HG03159 (cell line): ENCODE measurements around the gene CDH12.

ENCODE experiments used
- ATAC-seq: cut with Tn5 transposase; IDR thresholded peaks from one replicate; pipeline ENCODE4 v1.9.1; 2021; ENCODE audit warnings: mild to moderate bottlenecking, moderate library complexity; ENCODE audit not compliant: unreplicated experiment

The CDH12 gene

DNA sequence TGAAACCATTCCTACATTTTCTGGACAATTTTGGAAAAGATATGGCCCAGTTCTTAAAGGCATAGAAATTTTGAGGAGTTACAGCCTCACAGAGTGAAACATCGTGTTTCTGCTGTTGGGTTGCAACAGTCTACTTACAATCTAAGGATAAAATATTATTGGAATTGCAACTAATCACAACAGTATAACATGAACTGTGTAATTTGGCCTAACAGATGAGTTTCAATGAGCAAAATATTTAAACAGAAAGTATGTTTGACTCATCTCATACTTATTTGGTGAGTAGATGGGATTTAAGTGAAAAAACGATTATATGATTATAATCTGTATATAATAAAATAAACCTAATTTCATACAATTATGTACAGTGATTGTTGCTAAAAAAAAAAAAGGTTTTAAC lies 1061.8 kb downstream of the CDH12 start:
- no peak for ATAC-seq

- ATAC-seq: no peak
Measured at GRCh38 chr5:21784487-21784886, 1068.7 kb downstream of the CDH12 start.

DNA sequence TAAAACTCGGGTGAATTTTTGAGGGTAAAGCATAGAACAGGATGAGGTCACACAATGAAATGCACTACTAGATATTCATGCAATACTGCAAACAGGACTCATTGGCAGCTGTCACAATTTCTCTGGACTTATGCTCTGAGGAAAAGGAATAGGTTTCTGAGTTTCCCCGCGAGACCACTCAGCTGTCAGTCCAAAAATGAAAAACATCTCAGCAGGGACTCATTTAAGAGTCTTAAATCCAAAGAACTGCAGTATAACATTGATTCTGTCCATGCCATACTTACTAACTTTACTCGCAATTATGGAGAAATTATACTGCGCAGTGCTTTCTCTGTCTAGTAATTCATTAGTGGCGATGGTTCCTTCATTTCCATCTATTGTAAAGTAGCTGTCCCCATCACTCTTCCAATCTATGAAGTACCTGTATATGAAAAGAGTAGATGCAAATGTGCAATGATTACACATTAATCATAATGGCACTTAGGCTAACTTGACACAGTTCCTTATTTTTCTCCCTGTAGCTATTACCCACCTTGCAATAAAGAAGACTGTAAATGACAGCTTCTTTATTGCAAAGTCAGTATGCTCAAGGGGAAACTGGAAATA lies 1070.0 kb downstream of the CDH12 start:
- no peak for ATAC-seq

GRCh38 chr5:21776466-21776865 lies 1076.7 kb downstream of the CDH12 start:
- ATAC-seq: no peak

- no peak for ATAC-seq
Measured at GRCh38 chr5:21774801-21775200, 1078.3 kb downstream of the CDH12 start.

DNA sequence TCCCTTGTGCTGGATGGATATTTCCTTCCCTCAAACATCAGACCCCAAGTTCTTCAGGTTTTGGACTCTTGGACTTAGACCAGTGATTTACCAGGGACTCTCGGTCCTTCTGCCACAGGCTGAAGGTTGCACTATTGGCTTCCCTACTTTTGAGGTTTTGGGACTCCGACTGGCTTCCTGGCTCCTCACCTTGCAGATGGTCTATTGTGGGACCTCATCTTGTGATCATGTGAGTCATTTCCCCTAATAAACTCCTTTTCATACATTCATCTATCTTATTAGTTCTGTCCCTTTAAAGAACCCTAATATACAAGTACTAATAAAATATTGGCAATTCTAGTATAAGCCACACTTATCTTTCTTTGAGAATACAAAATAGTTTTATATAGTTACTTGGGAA lies 1078.9 kb downstream of the CDH12 start:
- ATAC-seq: no peak

- no peak for ATAC-seq
Measured at GRCh38 chr5:21773456-21773855, 1079.7 kb downstream of the CDH12 start.

GRCh38 chr5:21765406-21765805 lies 1087.7 kb downstream of the CDH12 start:
- ATAC-seq: no peak

GRCh38 chr5:21739096-21739495 lies 1114.0 kb downstream of the CDH12 start:
- ATAC-seq: no peak

- ATAC-seq: no peak
Measured at GRCh38 chr5:21723500-21723899, 1129.6 kb downstream of the CDH12 start.

DNA sequence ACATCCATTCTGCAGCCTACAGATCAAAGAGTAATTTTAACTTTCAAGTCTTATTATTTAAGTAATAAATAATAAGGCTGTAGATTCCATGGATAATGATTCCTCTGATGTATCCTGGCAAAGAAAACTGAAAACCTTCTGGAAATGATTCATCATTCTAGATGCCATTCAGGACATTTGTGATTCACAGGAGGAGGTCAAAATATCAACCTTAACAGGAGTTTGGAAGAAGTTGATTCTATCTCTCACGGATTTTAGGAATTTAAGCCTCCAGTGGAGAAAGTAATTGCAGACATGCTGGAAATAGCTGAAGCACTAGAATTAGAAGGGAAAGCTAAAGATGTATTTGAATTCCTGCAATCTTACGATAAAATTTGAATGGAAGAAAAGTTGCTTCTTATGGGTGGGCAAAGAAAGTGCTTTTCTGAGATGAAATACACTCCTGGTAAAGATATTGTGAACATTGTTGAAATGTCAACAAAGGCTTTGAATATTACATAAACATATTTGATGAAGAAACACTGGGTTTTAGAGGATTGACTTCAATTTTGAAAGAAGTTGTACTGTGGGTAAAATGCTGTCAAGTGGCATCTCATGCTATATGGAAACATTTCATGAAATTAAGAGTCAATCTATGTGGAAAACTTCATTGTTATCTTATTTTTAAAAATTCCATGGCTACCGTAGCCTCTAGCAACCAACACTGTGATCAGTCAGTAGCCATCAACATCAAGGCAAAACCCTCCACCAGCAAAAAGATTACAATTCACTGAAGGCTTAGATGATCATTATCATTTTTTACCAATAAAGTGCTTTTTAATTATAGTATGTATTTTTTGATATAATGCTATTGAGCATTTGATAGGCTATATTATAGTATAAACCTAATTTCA lies 1141.0 kb downstream of the CDH12 start:
- ATAC-seq: no peak

DNA sequence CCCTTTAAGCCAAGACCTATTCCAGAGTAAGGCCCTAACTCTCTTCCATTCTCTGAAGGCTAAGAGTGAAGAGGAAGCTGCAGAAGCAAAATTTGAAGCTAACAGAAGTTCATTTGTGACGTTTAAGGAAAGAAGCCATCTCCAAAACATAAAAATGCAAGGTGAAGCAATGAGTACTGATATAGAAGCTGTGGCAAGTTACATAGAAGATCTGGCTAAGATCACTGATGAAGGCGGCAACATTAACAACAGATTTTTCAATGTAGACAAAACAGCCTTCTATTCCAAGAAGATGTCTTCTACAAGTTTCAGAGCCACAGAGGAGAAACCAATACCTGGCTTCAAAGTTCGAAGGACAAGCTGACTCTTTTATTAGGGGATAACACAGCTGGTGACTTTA lies 1143.4 kb downstream of the CDH12 start:
- no peak for ATAC-seq

DNA sequence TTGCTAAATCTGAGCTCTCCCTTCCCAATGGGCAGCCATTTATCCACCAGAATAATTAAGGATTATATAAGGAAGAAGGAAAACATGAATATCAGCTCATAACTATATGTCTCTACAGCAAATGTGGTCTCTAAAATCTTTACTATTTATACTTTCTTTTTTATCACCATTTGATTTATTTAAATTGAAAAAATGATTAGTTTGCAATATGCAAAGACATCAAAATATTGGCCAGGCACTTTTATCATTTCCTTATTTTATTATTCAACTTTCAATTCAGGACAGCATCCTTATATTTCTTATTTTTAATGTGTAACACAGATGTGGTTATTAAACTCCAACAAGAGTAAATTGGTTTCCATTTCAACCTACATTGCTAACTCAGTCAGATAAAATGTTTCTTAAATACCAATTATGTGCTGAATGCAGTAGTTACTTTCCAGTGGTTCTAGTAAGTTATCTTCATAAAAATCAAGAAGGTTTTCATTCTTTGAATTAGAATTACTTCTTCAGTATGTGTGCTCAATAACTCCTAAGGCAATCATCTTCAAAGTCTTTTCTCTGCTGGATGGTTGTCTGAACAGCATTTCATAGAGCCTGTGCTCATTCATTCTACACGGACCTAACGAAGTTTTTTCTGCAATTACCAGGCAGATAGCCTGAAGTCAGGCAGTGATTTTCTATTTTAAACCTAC lies 1148.0 kb downstream of the CDH12 start:
- ATAC-seq: no peak

DNA sequence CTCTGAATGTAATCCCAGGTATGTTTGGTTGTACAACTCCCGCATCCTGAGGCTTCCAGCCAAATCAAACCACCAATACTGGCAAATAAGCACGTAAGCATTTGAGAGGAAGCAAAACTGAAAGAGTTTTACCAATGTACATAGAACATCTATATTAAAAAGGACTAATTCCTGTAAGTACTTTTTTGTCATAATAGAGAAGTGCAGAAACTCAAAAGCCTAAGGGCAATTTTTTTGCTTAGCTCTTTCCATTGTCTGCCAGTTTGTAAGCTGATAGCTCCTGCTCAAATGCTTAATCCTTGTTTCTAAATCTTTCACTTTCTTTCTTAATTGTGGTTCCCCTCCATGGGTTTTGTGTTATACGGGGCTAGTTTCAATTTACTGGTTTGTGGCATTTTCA lies 1151.8 kb downstream of the CDH12 start:
- no peak for ATAC-seq
